Panc1 (cell line): ENCODE results near the gene EGFLAM.

Source experiments
- SIN3A ChIP-seq: IDR thresholded peaks from 2 replicates; pipeline ENCODE4 v1.6.1; 2012; ENCODE audit warnings: low read depth, mild to moderate bottlenecking, low read length, moderate library complexity, borderline replicate concordance; ENCODE audit not compliant: insufficient read depth
- TF ChIP-seq, protein P1 (sequence below): fragments of 450-650 bp; IDR thresholded peaks from 2 replicates; pipeline ENCODE4 v1.5.1; 2017; ENCODE audit warnings: mild to moderate bottlenecking
- TF ChIP-seq, protein P2 (sequence below), 2 experiments: IDR thresholded peaks; 2 replicates each; pipeline ENCODE4 v1.6.1; 2011 to 2012; ENCODE audit warnings: low read depth in 2 of 2, control low read depth in 1 of 2, low read length in 1 of 2, mild to moderate bottlenecking in 1 of 2, moderate library complexity in 1 of 2; ENCODE audit not compliant: insufficient read depth in 1 of 2

DNA sequence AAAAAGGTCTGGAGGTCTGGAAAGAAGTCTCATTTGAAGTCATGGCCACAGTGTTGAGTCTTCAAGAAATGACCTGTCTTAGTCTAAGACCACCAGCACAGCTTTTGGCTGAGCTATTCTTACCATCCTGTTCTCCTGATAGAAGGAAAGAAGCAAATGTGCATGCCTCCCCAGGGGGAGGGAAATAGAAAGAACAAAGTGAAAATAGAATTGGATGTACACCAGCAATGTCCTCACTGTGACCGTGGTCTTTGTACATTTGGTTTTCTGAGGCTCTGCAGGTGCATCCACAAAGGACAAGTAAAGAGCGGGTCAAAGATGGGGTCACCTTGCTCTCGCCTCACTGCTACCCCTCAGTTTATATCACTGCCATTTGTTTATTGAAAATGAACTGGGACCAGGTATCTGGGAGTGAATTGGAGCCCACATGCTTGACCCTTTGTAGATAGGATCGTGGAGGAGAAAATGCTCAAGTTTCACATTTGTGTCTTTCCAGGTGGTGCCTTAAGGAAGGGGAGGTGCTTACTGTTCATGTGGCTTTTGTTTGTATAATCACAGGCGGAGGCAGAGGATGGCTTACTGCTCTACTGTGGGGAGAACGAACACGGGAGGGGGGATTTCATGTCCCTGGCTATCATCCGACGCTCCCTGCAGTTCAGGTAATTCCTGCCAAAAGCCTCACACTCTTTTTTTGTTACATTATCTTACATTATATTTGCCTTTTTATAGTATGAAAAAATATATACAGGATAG, 150.3 kb downstream of the EGFLAM start:
- TF ChIP-seq, protein P1, sequence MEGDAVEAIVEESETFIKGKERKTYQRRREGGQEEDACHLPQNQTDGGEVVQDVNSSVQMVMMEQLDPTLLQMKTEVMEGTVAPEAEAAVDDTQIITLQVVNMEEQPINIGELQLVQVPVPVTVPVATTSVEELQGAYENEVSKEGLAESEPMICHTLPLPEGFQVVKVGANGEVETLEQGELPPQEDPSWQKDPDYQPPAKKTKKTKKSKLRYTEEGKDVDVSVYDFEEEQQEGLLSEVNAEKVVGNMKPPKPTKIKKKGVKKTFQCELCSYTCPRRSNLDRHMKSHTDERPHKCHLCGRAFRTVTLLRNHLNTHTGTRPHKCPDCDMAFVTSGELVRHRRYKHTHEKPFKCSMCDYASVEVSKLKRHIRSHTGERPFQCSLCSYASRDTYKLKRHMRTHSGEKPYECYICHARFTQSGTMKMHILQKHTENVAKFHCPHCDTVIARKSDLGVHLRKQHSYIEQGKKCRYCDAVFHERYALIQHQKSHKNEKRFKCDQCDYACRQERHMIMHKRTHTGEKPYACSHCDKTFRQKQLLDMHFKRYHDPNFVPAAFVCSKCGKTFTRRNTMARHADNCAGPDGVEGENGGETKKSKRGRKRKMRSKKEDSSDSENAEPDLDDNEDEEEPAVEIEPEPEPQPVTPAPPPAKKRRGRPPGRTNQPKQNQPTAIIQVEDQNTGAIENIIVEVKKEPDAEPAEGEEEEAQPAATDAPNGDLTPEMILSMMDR: no peak
- no peak for TF ChIP-seq SIN3A
- TF ChIP-seq, protein P2, sequence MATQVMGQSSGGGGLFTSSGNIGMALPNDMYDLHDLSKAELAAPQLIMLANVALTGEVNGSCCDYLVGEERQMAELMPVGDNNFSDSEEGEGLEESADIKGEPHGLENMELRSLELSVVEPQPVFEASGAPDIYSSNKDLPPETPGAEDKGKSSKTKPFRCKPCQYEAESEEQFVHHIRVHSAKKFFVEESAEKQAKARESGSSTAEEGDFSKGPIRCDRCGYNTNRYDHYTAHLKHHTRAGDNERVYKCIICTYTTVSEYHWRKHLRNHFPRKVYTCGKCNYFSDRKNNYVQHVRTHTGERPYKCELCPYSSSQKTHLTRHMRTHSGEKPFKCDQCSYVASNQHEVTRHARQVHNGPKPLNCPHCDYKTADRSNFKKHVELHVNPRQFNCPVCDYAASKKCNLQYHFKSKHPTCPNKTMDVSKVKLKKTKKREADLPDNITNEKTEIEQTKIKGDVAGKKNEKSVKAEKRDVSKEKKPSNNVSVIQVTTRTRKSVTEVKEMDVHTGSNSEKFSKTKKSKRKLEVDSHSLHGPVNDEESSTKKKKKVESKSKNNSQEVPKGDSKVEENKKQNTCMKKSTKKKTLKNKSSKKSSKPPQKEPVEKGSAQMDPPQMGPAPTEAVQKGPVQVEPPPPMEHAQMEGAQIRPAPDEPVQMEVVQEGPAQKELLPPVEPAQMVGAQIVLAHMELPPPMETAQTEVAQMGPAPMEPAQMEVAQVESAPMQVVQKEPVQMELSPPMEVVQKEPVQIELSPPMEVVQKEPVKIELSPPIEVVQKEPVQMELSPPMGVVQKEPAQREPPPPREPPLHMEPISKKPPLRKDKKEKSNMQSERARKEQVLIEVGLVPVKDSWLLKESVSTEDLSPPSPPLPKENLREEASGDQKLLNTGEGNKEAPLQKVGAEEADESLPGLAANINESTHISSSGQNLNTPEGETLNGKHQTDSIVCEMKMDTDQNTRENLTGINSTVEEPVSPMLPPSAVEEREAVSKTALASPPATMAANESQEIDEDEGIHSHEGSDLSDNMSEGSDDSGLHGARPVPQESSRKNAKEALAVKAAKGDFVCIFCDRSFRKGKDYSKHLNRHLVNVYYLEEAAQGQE (IDR thresholded peaks at IDR 0.05; ENCODE audit: insufficient read depth in 1 of 2, low read depth in 2 of 2, low read length in 1 of 2): no peak
